Caco-2 (cell line): ENCODE measurements around the gene REEP1. TPM values are rescaled to one million over a fixed set of nuclear protein-coding genes. Genes with fewer than 3 reads are reported as not detected.

Source experiments
- BruUV-seq: library from RNA; stranded (reverse); fragments of 400-500 nt; replicated peaks from 2 replicates; lab custom pipeline; 2021; lab: Mats Ljungman, UMichigan
- CTCF ChIA-PET: fragments of 300-600 bp; sonication (Branson Sonifier 250); formaldehyde crosslinking; loops from one replicate; lab custom pipeline; 2022; ENCODE audit warnings: antibody characterized with exemption; lab: Charles Lee
- POLR2A ChIA-PET: fragments of 300-600 bp; sonication (Branson Sonifier 250); formaldehyde crosslinking; loops from one replicate; lab custom pipeline; 2022; ENCODE audit warnings: antibody characterized with exemption; lab: Charles Lee
- DNase-seq, 2 experiments: peaks; one replicate each; pipeline versions ENCODE4 v3.0.0 to v3.0.0-alpha.2; 2020 to 2022
- H3K27me3 ChIP-seq: replicated peaks from 2 replicates; pipeline ENCODE4 v1.6.0; 2011; ENCODE audit warnings: low read length; ENCODE audit not compliant: control insufficient read depth, insufficient read depth
- H3K36me3 ChIP-seq: 2 replicates; pipeline ENCODE4 v1.5.1; 2011; ENCODE audit warnings: low read length; ENCODE audit not compliant: control insufficient read depth, insufficient read depth
- H3K4me1 ChIP-seq: fragments of 250-450 bp; sonication (Bioruptor Pico); 2 replicates; pipeline ENCODE4 v1.5.1; 2020; ENCODE audit warnings: mild to moderate bottlenecking
- H3K4me3 ChIP-seq: 2 replicates; pipeline ENCODE4 v1.5.1; 2011; ENCODE audit warnings: low read depth, mild to moderate bottlenecking, control low read depth, low read length
- H3K9me3 ChIP-seq: fragments of 250-450 bp; sonication (Bioruptor Pico); 2 replicates; pipeline ENCODE4 v1.5.1; 2020; ENCODE audit warnings: mild to moderate bottlenecking, moderate library complexity
- H3K27ac Mint-ChIP-seq: one replicate; pipeline ENCODE4 v1.8.0; 2022; ENCODE audit warnings: mixed read lengths; ENCODE audit not compliant: unreplicated experiment
- H3K27me3 Mint-ChIP-seq: one replicate; pipeline ENCODE4 v1.8.0; 2022; ENCODE audit warnings: mixed read lengths; ENCODE audit not compliant: insufficient read depth, unreplicated experiment
- H3K36me3 Mint-ChIP-seq: one replicate; pipeline ENCODE4 v1.8.0; 2022; ENCODE audit warnings: mild to moderate bottlenecking, mixed read lengths; ENCODE audit not compliant: insufficient read depth, unreplicated experiment
- H3K4me1 Mint-ChIP-seq: one replicate; pipeline ENCODE4 v1.8.0; 2022; ENCODE audit warnings: low read depth, mixed read lengths; ENCODE audit not compliant: unreplicated experiment
- H3K4me3 Mint-ChIP-seq: one replicate; pipeline ENCODE4 v1.8.0; 2022; ENCODE audit warnings: mild to moderate bottlenecking, moderate library complexity, mixed read lengths; ENCODE audit not compliant: unreplicated experiment
- H3K9me3 Mint-ChIP-seq: one replicate; pipeline ENCODE4 v1.8.0; 2022; ENCODE audit warnings: mixed read lengths; ENCODE audit not compliant: unreplicated experiment
- CTCF ChIP-seq, 2 experiments: fragments of 200-600 bp in 1 of 2; IDR thresholded peaks; 1 replicate in 1 of 2; 2 replicates in 1 of 2; pipeline versions ENCODE4 v1.5.1 to v1.8.0; 2011 to 2022; ENCODE audit warnings: antibody characterized with exemption in 1 of 2, control low read depth in 1 of 2, inconsistent platforms in 1 of 2, low read depth in 1 of 2, low read length in 1 of 2, mild to moderate bottlenecking in 1 of 2, moderate library complexity in 1 of 2; ENCODE audit not compliant: insufficient read depth in 1 of 2, severe bottlenecking in 1 of 2, unreplicated experiment in 1 of 2
- intact Hi-C: fragments of 100-400 bp; cut with micrococcal nuclease; formaldehyde crosslinking; loops from one replicate; pipeline ENCODE4 v1.10.0; 2022; ENCODE audit not compliant: unreplicated experiment
- total RNA-seq: library from RNA; stranded (reverse); gene quantifications from 2 replicates; pipeline ENCODE4 v1.2.3, GENCODE V29; 2022

The REEP1 gene
- total RNA-seq, 1 experiment from 2014 or later = 16.6 TPM

GRCh38 chr2:86226636-86227520 is 110.5 kb downstream of the REEP1 start:
- Histone ChIP-seq H3K4me1 (no peaks in the 10 kb centered on the region), H3K9me3 (no peaks in the 10 kb centered on the region), H3K36me3 (no peaks in the 10 kb centered on the region; the same call in 1 of the 2 replicates), H3K4me3 (no peak overlapping the region), H3K27me3 (no peaks in the 10 kb centered on the region)
- no peaks in the 10 kb centered on the region for H3K27me3 Mint-ChIP-seq
- ChIA-PET POLR2A (no interaction called here), CTCF (no interaction called here)
- no peaks in the 10 kb centered on the region for H3K9me3 Mint-ChIP-seq
- BruUV-seq = no TSS peak
- no peak for TF ChIP-seq CTCF (IDR thresholded peaks at IDR 0.05; ENCODE audit: insufficient read depth in 1 of 2, low read depth in 1 of 2, low read length in 1 of 2, severe bottlenecking in 1 of 2, unreplicated experiment in 1 of 2)
- H3K4me1 Mint-ChIP-seq = peaks cover 14% of the 10 kb centered on the region
- no peak for DNase-seq
- intact Hi-C loops = no loop called here
- H3K4me3 Mint-ChIP-seq = no peak overlapping the region
- no peak overlapping the region for H3K27ac Mint-ChIP-seq
- no peaks in the 10 kb centered on the region for H3K36me3 Mint-ChIP-seq

GRCh38 chr2:86226070-86226469 is 111.4 kb downstream of the REEP1 start:
- peaks cover 20% of the 10 kb centered on the region for H3K4me1 Mint-ChIP-seq
- H3K27me3 Mint-ChIP-seq = no peaks in the 10 kb centered on the region
- no peaks in the 10 kb centered on the region for H3K9me3 Mint-ChIP-seq
- no peak overlapping the region for H3K4me3 ChIP-seq
- H3K27me3 ChIP-seq = no peaks in the 10 kb centered on the region
- H3K9me3 ChIP-seq = no peaks in the 10 kb centered on the region
- H3K36me3 Mint-ChIP-seq = no peaks in the 10 kb centered on the region
- no peak overlapping the region for H3K27ac Mint-ChIP-seq
- DNase-seq = no peak
- H3K36me3 ChIP-seq = no peaks in the 10 kb centered on the region; the same call in 1 of the 2 replicates
- no peak overlapping the region for H3K4me3 Mint-ChIP-seq
- no peaks in the 10 kb centered on the region for H3K4me1 ChIP-seq
- no peak for TF ChIP-seq CTCF (IDR thresholded peaks at IDR 0.05; ENCODE audit: insufficient read depth in 1 of 2, low read depth in 1 of 2, low read length in 1 of 2, severe bottlenecking in 1 of 2, unreplicated experiment in 1 of 2)
- no TSS peak for BruUV-seq
- CTCF ChIA-PET = no interaction called here
- intact Hi-C loops = no loop called here
- POLR2A ChIA-PET = no interaction called here

GRCh38 chr2:86225581-86225980 is 111.8 kb downstream of the REEP1 start:
- Histone ChIP-seq H3K4me1 (no peaks in the 10 kb centered on the region), H3K9me3 (no peaks in the 10 kb centered on the region), H3K27me3 (no peaks in the 10 kb centered on the region), H3K36me3 (no peaks in the 10 kb centered on the region; the same call in 1 of the 2 replicates), H3K4me3 (no peak overlapping the region)
- Mint-ChIP-seq H3K4me3 (no peak overlapping the region), H3K36me3 (no peaks in the 10 kb centered on the region), H3K27ac (no peak overlapping the region), H3K4me1 (peaks cover 21% of the 10 kb centered on the region), H3K9me3 (no peaks in the 10 kb centered on the region), H3K27me3 (no peaks in the 10 kb centered on the region)
- no peak for TF ChIP-seq CTCF (IDR thresholded peaks at IDR 0.05; ENCODE audit: insufficient read depth in 1 of 2, low read depth in 1 of 2, low read length in 1 of 2, severe bottlenecking in 1 of 2, unreplicated experiment in 1 of 2)
- ChIA-PET CTCF (interaction anchor here (1.1 kb wide), 1 partner anchor 11 kb away, joined by 3 read pairs; no protein-coding TSS in a partner anchor), POLR2A (no interaction called here)
- no TSS peak for BruUV-seq
- intact Hi-C loops = no loop called here
- no peak for DNase-seq
